GM18502 (cell line): ENCODE results near the gene PTP4A1.

Experiments
- ATAC-seq: cut with Tn5 transposase; IDR thresholded peaks from one replicate; pipeline ENCODE4 v1.9.1; 2021; ENCODE audit warnings: mild to moderate bottlenecking; ENCODE audit not compliant: unreplicated experiment, poor library complexity

PTP4A1 gene

GRCh38 chr6:63553900-63554299, 18.4 kb upstream of the PTP4A1 start:
- no peak for ATAC-seq

GRCh38 chr6:63554782-63555181, 17.5 kb upstream of the PTP4A1 start:
- no peak for ATAC-seq

- no peak for ATAC-seq
These were observed 15.9 kb upstream of the PTP4A1 start for GRCh38 chr6:63556369-63556768.

GRCh38 chr6:63558278-63558677, 14.0 kb upstream of the PTP4A1 start:
- peak; percentile 55 for ATAC-seq

GRCh38 chr6:63560801-63561287, 11.4 kb upstream of the PTP4A1 start:
- ATAC-seq: no peak

GRCh38 chr6:63561288-63561687, 11.0 kb upstream of the PTP4A1 start:
- ATAC-seq: no peak

GRCh38 chr6:63563235-63563634, 9.0 kb upstream of the PTP4A1 start:
- no peak for ATAC-seq

- no peak for ATAC-seq
These were observed 7.1 kb upstream of the PTP4A1 start for GRCh38 chr6:63565058-63565726.

GRCh38 chr6:63565727-63566596, 6.3 kb upstream of the PTP4A1 start:
- ATAC-seq: no peak

GRCh38 chr6:63567966-63568365, 4.3 kb upstream of the PTP4A1 start:
- ATAC-seq: no peak

GRCh38 chr6:63571361-63572043, 778 bp upstream of the PTP4A1 start:
- peak; percentile 2 for ATAC-seq

- ATAC-seq: peak; percentile 2
These were observed 431 bp downstream of the PTP4A1 start for GRCh38 chr6:63572747-63573075.

- peak; percentile 53 for ATAC-seq
These were observed 1.0 kb downstream of the PTP4A1 start for GRCh38 chr6:63573076-63573898.

GRCh38 chr6:63573899-63574553, 1.7 kb downstream of the PTP4A1 start:
- no peak for ATAC-seq

GRCh38 chr6:63574554-63574900, 2.2 kb downstream of the PTP4A1 start:
- no peak for ATAC-seq

GRCh38 chr6:63576147-63576772, 4.0 kb downstream of the PTP4A1 start:
- ATAC-seq: no peak

GRCh38 chr6:63576985-63577712, 4.9 kb downstream of the PTP4A1 start:
- ATAC-seq: no peak

GRCh38 chr6:63578757-63579156, 6.5 kb downstream of the PTP4A1 start:
- no peak for ATAC-seq
